NCI-H446 (cell line): ENCODE data around the gene TBK1.

ENCODE experiments used
- DNase-seq, 2 experiments: peaks; one replicate each; lab custom pipeline; 2025; lab: John Stamatoyannopoulos, UW

The TBK1 gene

GRCh38 chr12:64545081-64545382 is 93.1 kb downstream of the TBK1 start:
- no peak for DNase-seq

DNA sequence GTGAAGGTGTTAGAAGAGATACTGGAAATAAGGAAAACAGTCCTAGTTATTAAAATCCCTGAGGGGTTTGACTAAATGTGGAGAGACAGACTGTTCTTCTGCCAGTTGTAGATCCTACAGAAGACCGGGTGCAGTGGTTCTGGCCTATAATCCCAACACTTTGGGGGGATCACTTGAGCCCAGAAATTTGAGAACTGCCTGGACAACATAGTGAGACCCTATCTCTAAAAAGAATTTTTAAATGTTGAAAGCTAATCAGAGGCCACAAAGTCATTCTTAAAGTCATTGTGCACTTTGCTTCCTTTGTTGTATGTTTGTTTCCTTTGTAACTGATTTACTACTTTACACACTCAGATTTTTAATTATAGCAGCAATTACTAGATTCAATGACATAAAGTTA is 97.2 kb downstream of the TBK1 start:
- no peak for DNase-seq

DNA sequence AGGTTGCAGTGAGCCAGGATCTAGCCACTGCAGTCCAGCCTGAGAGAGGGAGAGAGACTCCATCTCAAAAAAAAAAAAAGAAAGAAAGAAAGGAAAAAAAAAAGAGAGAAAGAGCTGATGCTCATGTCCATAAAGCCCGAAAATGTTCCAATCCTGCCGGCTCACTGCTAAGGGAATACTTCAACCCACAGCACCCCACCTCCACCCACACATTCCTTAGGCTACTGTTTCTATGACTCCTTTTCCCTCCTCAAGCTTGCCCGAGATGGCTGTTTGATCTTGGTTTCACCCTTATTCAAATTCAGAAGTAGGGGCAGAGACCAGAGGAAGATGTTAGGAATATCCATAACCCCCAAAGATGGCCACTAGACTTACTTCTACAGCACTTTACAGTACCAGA is 98.8 kb downstream of the TBK1 start:
- DNase-seq = no peak

DNA sequence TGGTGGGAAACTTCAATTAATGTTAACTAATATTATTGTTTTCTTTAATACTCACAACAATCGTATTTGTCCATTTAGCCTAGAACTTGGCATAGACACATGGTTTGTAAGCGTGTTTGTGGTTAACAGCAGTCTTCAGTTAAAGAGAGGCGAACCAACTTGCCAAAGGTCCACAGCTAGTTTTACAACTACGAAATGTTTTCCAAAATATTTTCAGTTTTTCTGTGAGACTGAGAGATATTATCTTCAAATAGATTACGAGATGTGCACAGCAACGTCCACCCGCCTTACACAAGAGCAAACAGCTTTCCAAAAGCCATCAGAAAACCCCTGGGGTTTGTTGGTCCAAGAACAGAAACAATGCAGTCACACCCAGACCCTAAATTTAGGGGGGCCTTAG is 99.8 kb downstream of the TBK1 start:
- no peak for DNase-seq
